Jurkat, Clone E6-1 (cell line): ENCODE data around the gene FAM184A.

Source experiments
- DNase-seq: peaks from one replicate; pipeline ENCODE4 v3.0.0-alpha.2; 2011; ENCODE audit warnings: low read depth, low spot score
- H3K4me3 ChIP-seq: 2 replicates; pipeline ENCODE4 v1.5.1; 2011; ENCODE audit warnings: mild to moderate bottlenecking, low read length, control low read depth, moderate library complexity

FAM184A gene

DNA sequence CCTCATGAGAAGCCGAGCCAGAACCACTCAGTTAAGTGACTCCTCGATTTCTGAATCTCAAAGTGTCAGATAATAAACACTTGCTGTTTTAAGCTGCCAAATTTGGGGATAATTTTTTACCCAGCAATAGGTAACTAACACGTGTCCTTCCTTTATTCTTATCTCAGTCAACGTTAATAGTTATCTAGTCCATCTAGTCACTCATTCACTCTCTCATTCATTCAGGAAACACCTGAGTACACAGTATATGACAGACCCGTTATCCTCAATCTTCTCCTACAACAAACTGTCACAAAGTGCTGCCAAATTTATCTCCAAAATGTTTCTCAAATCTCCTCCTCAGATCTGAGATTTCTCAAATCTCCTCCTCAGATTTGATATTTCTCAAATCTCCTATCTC lies 13.1 kb downstream of the FAM184A start:
- no peak overlapping the region for H3K4me3 ChIP-seq
- DNase-seq: no peak

DNA sequence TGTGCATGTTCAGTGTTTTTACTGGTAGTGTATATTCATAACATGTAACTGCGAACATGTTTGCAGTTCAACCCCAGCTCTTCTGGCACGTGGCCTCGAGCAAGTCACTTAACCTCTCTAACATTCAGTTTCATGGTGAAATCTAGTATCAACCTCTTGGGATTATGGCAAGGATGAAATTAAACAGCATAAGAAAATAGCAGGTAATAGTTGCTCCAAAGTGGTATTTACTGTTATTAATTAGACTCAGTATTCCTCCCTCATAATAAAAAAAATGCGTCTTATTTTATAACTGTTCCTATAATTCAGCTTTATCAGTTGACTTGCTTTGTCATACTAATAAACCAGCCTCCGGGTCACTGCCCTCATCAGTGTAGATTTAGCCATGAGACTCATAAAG lies 15.0 kb downstream of the FAM184A start:
- no peak for DNase-seq
- H3K4me3 ChIP-seq: no peak overlapping the region

DNA sequence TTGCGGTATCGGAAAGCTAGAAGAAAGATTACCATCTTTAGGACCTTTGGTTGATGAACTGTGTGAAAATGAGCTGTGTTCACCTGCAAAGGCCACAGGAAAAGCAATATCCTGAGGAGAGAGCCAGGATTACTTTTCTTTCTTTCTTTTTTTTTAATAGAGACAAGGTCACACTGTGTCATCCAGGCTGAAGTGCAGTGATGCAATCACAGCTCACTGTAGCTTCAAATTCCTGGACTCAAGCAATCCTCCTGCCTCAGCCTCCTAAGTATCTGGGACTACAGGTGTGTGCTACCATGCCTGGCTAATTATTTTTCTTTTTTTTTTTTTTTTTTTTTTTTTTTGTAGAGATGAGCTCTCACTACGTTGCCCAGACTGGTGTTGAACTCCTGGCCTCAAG lies 17.2 kb downstream of the FAM184A start:
- no peak for DNase-seq
- no peak overlapping the region for H3K4me3 ChIP-seq

DNA sequence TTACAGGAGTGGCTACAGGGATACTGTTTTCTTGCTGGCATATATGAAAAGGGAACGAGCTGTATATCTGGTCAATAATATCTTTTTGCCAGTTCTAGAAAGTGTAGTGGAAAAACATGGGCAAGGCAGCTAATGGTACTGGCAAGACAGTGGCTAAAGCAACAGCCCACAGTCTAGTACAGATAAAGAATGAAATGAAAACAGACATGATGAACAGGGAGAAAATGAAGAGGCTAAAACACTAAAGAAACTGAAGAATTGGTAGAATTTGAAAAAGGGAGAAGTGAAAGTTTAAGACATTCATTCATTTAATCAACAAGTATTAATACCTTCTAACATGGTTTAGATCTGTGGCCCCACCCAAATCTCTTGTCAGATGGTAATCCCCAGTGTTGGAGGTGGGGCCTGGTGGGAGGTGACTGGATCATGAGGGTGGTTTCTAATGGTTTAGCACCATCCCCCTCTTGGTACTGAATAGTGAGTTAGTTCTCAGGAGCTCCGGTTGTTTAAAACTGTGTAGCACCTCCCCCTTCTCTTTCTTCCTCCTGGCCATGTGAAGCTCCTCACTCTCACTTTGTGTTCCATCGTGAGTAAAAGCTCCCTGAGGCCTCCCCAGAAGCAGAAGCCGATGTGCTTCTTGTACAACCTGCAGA lies 18.1 kb downstream of the FAM184A start:
- H3K4me3 ChIP-seq: no peak overlapping the region
- DNase-seq: no peak

DNA sequence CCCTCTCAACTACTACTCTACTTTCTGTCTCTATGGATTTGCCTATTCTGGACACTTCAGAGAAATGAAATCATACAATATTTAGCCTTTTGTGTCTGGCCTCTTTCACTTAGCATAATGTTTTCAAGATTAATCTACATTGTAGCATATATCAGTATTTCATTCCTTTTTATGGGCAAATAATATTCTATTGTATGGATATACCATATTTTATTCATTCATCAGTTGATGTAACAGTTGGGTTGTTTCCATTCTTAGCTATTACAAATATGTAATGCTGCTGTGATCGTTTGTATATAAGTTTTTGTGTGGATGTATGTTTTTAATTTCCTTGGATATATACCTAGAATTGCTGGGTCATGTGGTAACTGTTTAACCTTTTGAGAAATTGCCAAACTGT lies 23.4 kb downstream of the FAM184A start:
- no peak overlapping the region for H3K4me3 ChIP-seq

DNA sequence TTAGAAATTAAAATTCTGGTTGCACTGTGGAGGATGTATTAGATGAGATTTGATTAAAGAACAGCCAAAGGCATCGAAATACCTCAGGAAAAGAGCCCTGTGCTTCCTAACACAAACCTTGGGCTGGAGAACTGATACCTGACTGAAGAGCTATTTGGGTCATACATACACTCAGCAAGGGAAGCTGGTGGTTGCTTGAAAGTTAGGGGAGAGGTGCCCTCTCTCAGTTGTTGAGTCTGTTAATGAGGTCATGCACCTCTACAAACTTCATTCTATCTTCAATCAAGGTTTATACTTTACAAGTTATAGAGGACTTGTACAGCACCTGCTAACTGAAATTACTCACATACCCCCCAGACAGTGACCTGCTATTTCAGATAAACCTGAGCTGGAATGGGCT lies 25.5 kb downstream of the FAM184A start:
- DNase-seq: no peak
- no peak overlapping the region for H3K4me3 ChIP-seq

More for the DNA sequence above, 23.4 kb downstream of the FAM184A start:
- DNase-seq: no peak

DNA sequence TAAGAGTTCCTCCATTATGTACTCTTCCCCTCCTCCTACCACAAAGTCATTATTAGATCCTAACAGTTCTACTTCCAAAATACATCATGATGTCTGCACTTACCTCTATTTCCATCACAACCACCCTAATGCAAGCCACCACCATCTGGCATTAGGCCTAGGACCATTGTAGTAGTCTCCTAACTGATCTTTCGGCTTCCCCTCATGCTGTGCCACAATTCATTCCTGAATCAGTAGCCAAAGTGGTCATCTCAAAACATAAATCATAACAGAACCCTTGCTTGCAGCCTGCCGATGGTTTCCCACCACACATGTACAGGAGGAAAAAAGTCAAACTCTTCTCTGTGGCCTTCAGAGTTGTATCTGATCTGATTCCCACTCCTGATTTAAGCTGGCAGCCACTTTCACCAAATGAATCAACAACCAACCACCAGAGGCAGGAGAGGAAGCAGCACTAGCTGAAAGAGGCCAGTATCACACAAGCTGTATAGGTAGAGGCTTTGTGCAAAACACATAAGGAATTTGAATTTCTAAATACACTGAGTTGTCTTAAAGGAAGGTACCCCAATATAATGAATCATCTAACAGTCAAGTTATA lies 26.1 kb downstream of the FAM184A start:
- no peak overlapping the region for H3K4me3 ChIP-seq
- no peak for DNase-seq

DNA sequence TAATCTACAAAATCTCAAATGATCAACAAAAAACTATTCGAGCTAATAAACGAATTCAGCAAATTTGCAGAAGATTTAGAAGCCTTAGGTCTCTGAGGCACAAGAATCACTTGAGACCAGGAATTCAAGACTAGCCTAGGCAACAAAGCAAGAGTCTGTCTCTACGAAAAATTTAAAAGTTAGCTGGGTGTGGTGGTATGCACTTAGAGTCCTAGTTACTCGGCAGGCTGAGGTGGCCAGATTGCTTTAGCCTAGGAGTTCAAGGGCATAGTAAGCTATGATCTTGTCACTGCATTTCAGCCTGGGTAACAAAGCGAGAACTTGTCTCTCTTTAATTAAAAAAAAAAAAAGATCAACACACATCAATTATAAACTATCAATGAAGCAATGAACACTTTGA lies 34.2 kb downstream of the FAM184A start:
- no peak overlapping the region for H3K4me3 ChIP-seq
- no peak for DNase-seq

DNA sequence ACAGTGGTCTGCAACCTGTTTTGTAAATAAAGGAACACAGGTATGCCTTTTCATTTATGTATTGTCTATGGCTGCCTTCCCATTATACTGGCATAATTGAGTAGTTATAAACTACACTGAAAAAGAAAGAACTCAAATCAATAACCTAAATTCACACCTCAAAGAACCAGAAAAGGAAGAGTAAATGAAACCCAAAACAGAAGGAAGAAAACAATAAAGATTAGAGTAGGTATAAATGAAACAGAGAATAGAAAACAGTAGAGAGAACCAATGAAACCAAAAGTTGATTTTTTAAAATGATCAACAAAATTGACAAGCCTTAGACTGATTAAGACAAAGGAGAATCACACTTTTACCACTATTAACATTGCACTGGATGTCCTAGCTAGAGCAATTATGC lies 34.7 kb downstream of the FAM184A start:
- no peak overlapping the region for H3K4me3 ChIP-seq
- DNase-seq: no peak

DNA sequence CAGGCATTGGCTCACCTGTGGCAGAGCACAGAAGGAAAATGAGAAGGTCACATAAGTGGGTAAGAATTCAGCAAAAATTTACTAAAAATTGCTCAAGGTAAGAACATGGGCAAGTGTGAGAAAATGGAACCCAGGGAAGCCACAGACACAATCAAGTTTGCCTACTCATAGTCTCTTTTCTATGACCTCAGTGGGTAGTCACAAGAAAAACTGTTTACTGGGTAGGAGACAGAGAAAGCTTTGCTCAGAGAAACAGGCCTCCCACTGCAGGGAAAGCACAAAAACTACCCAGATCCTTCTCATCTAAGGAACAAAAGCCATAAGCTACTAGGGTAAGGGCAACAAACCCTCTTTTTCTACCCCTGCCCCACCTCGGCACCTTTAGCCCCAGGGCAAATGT lies 35.2 kb downstream of the FAM184A start:
- DNase-seq: no peak

DNA sequence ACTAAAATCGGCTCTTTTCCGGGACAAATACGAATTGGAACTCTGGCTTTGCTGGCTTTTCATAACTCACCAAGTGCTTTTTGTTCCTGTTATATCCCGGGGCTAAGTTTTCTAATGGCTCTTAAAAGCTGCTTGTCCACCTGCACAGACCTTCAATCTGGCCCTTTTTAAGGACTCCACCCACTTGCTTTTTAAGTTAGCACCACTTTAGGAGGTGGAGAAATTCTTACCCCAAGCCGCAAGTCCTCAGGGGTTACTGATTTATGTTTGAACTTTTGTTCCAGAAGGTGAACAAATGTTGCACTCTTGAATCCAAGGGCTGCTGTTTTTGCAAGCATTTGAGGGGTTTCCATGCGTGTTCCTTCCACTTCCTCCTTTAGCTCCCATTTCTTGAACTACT lies 37.8 kb downstream of the FAM184A start:
- DNase-seq: no peak
- no peak overlapping the region for H3K4me3 ChIP-seq

More for the DNA sequence above, 35.2 kb downstream of the FAM184A start:
- no peak overlapping the region for H3K4me3 ChIP-seq

DNA sequence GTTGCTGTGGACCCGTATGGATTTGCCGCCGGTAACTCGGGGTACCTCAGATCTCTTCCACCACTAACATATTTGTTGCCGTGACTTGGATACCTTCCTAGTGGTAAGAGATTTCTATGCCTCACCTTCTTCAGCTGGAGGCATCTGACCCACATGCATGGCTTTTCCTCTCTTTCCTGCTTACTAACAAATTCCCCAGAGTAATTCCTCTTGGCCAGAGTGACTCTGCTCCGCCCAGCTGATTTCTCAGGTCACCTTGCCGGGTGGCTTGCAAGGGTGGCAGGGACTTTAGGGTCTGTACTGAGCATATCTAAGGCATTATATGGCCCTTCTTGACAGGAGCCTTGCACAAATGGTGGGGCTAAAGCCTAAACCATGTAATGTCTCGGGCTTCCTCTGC lies 38.2 kb downstream of the FAM184A start:
- DNase-seq: no peak
- H3K4me3 ChIP-seq: no peak overlapping the region

DNA sequence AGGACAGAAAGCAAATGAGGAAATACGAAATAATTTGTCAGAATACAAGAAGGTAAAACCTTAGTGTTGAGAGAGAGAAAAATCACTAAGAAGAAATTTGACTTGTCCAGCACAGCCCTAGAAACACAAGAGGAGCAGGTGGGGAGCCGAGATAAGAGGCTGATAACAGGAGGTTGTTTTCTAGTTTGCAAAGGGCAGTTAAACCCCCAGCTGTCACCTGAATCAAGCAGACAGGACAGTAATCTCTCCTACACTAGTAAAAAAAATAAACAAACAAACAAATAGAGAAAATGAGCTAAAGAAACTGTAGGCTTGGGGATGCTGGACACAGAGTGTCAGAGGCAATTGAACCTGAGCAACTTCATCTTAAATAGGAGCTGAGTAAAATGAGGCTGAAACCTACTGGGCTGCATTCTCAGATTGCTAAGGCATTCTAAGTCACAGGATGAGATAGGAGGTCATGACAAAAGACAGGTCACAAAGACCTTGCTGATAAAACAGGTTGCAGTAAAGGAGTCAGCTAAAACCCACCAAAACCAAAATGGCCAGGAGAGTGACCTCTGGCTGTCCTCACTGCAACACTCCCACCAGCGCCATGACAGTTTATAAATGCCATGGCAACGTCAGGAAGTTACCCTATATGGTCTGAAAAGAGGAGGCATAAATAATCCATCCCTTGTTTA lies 40.4 kb downstream of the FAM184A start:
- no peak overlapping the region for H3K4me3 ChIP-seq
- no peak for DNase-seq

DNA sequence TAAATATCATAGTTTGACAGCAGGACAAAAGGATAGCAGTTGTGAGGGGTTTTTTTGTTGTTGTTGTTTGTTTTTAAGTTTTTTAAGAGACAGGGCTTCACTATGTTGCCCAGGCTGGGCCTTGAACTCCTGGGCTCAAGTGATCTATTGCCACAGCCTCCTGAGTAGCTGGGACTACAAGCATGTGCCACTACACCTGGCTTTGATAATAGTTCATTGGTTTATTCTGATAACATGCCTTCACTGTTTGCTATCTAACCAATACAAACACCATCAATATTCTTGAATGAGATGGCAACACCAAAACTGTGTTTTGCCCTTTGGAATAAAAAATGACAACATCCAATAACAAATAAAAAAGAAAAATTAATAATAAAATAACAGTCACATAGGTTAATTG lies 41.2 kb downstream of the FAM184A start:
- no peak for DNase-seq
- H3K4me3 ChIP-seq: no peak overlapping the region

DNA sequence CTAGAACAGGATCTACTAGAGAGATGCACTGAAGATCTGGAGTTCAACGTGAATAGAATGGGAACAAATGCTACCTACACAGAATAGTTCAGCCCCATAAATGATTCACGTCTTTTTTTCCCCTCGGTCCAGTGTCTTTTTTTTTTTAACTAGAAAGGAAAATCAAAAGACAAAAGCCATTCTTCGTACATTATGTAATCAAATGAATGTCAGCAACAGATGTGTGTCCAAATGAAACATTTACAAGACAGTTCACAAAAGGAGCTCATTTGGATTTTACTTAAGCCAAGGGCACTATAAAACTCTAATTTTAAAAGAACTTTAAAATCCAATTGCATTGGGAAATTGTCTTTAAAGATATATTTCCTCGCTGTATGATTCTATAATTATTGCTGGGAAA lies 42.4 kb downstream of the FAM184A start:
- H3K4me3 ChIP-seq: no peak overlapping the region
- DNase-seq: no peak

DNA sequence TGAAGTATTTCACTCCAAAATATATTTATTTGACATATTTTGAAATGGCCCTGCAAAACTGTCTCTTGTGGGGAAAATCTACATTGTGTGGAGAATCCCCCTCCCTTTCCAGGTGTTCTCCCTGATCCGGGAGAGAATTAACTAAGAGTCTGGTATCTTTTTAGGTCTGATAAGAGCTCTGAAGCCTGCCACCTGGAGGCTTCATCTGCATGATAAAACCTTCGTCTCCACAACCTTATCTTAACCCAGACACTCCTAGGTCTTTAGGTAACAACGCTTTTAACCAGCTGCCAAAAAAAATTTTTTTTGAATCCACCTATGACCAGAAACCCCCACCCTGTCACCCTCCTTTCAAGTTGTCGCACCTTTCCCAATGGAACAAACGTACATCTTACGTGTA lies 43.0 kb downstream of the FAM184A start:
- no peak overlapping the region for H3K4me3 ChIP-seq
- DNase-seq: peak; percentile 5

DNA sequence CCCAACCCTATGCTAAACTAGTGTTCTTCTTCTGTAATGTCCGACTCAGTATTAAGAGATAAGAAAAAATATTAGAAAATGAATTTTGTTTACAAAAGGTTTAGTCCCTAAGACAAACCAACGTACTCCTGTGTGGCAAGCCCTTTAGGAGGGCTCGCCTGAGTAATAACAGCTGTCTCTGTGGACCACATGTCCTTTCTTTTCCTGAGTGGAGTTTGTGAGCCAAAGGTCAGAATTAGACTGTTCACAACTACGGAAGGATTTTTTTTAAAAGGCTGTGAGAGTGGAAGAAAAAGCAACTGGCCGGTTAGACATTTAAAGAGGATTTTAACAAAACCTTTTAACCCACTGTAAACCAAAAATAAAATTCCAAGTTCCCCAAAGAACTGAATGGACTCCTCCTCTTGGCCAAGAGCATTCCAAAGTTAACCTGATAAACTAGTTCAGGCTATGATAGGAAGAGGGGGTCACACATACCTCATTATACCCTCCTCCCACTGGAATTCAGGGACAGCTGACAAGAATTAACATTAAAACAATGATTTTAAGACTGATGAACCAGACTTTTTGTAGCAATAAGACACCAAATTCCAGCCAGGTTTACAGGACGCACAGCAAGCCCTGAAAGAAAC lies 43.5 kb downstream of the FAM184A start:
- no peak for DNase-seq
- H3K4me3 ChIP-seq: no peak overlapping the region

DNA sequence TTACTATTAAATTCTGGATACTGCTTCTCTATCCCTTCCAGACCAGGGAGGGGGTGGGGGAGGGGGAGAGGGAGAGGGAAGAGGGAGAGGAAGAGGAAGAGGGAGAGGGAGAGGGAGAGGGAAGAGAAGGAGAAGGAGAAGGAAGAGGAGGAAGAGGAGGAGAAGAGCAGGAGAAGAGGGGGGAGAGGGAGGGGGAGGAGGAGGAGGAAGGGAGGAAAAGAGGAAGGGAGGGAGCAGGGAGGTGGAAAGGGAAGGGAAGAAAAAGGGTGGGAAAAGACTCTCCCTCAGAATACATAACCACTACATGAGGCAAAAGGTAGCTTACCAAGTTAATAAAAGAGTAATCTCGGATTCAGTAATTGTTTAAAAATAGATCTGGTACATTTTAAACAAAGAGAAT lies 46.0 kb downstream of the FAM184A start:
- DNase-seq: no peak
- H3K4me3 ChIP-seq: no peak overlapping the region

DNA sequence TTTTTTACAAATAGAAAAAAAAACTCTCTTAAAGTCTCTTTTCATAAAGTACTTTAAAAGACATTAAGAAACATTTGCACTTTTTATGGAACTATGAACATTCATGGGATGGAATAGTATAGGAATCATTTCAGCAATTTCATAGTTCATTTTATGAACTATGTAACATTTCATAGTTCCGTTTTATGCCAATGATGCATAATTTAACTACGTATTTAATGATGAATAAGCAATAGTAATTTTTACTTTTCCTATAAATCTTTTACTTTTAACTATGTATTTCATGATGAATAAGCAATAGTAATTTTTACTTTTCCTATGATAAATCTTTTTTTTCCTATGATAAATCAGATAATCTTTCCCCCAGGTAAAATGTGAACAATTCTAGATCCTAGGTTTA lies 47.7 kb downstream of the FAM184A start:
- no peak for DNase-seq

DNA sequence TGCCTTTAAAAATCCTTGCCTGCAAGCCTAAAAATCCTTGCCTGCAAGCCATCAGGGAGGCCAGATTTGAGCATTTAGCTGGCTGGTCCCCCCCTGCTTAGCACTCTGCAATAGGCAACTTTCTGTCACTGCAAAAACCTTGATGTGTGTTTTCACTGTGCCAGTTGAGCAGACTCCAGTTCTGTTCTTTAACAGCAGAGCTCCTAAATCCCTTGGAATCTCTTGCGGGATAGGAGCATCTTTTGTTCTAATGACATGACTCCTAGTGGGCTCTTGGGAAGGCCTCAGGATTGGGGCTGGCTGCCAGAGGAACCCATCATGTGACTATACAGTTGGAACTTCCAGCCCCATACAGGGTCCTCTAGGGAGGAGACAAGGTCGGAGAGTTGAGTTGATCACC lies 50.4 kb downstream of the FAM184A start:
- no peak overlapping the region for H3K4me3 ChIP-seq

More for the DNA sequence above, 47.7 kb downstream of the FAM184A start:
- no peak overlapping the region for H3K4me3 ChIP-seq

More for the DNA sequence above, 50.4 kb downstream of the FAM184A start:
- DNase-seq: no peak
